ENCODE results near the gene FN1.

The FN1 gene

GRCh38 chr2:215429424-215429823 lies 6.4 kb downstream of the FN1 start:
- Histone ChIP-seq H3K4ac (ENCODE audit: low read depth, low read length) (no peak overlapping the region), H2BK120ac (ENCODE audit: low read depth, low read length) (no peak overlapping the region), H2BK15ac (replicated peaks; ENCODE audit: low read depth) (no peak overlapping the region), H3K4me1 (ENCODE audit: control insufficient read depth, low read depth, low read length) (no peaks in the 10 kb centered on the region), H3K4me2 (ENCODE audit: low read length) (no peak overlapping the region), H2AK5ac (ENCODE audit: low read length) (no peak overlapping the region), H3K27me3 (ENCODE audit: insufficient read depth, low read length, poor library complexity) (no peaks in the 10 kb centered on the region), H3K4me3 (ENCODE audit: low read length) (no peak overlapping the region), H4K5ac (ENCODE audit: low read length) (no peak overlapping the region), H3K79me2 (ENCODE audit: control insufficient read depth, insufficient read depth, low read length) (no peaks in the 10 kb centered on the region), H3K23ac (ENCODE audit: low read length) (no peak overlapping the region), H3K27ac (ENCODE audit: low read depth, low read length) (no peak overlapping the region), H3K56ac (ENCODE audit: low read length) (no peak overlapping the region), H3K79me1 (ENCODE audit: low read length) (no peaks in the 10 kb centered on the region), H3K36me3 (ENCODE audit: control insufficient read depth, insufficient read depth, low read length) (peaks cover 13% of the 10 kb centered on the region), H3K18ac (ENCODE audit: low read length) (no peak overlapping the region), H3K9ac (ENCODE audit: low read length) (no peak overlapping the region), H4K8ac (ENCODE audit: low read depth, low read length) (no peak overlapping the region), H2BK5ac (ENCODE audit: low read length) (no peak overlapping the region)
- no CpG with 5 or more reads among the region's 1 CpG for WGBS (ENCODE audit: extremely low coverage, insufficient coverage, low lambda C conversion rate)
- no peak for DNase-seq

DNA sequence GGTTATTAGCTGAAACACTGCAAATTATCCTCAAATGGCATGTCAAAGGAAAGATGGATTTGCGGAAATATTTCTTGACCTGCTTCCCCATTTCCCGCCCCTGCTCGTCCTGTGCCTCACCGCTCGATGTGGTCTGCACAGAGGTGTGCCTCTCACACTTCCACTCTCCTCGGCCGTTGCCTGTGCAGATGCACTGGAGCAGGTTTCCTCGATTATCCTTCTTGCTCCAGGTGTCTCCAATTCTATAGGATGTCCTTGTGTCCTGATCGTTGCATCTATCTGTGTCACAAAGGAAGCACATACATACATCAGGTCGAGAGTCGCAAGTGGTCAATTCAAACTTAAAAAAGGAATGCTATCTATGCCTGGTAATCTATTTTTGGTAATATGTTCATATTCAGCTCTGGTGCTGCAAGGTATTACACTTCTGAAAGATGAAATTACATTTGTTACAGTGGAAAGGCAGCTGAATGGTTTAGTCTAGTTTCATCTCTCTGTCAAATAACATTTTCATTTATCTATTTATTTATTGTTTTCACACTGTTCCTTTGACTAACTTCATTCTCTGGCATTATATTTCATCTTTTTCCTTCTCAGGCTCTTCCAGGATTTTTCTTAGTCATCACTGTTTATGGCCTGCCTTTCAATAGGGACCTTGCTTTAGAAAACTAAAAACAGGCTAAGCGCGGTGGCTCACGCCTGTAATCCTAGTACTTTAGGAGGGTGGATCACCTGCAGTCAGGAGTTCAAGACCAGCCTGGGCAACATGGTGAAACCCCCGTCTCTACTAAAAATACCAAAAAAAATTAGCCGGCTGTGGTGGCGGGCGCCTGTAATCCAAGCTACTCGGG lies 7.6 kb downstream of the FN1 start:
- H3K27ac ChIP-seq (ENCODE audit: low read depth, low read length), result no peak overlapping the region
- no peaks in the 10 kb centered on the region for H3K27me3 ChIP-seq (ENCODE audit: insufficient read depth, low read length, poor library complexity)
- WGBS (ENCODE audit: extremely low coverage, insufficient coverage, low lambda C conversion rate), result no CpG with 5 or more reads among the region's 19 CpGs
- peaks cover 20% of the 10 kb centered on the region for H3K36me3 ChIP-seq (ENCODE audit: control insufficient read depth, insufficient read depth, low read length)
- no peak overlapping the region for H2BK5ac ChIP-seq (ENCODE audit: low read length)
- no peak overlapping the region for H4K8ac ChIP-seq (ENCODE audit: low read depth, low read length)
- H2BK15ac ChIP-seq (replicated peaks; ENCODE audit: low read depth), result no peak overlapping the region
- H3K4me2 ChIP-seq (ENCODE audit: low read length), result no peak overlapping the region
- DNase-seq, result no peak
- no peak overlapping the region for H3K18ac ChIP-seq (ENCODE audit: low read length)
- H3K4ac ChIP-seq (ENCODE audit: low read depth, low read length), result no peak overlapping the region
- no peak overlapping the region for H3K4me3 ChIP-seq (ENCODE audit: low read length)
- H3K23ac ChIP-seq (ENCODE audit: low read length), result no peak overlapping the region
- no peaks in the 10 kb centered on the region for H3K79me2 ChIP-seq (ENCODE audit: control insufficient read depth, insufficient read depth, low read length)
- no peak overlapping the region for H2AK5ac ChIP-seq (ENCODE audit: low read length)
- no peaks in the 10 kb centered on the region for H3K79me1 ChIP-seq (ENCODE audit: low read length)
- H3K56ac ChIP-seq (ENCODE audit: low read length), result no peak overlapping the region
- H4K5ac ChIP-seq (ENCODE audit: low read length), result no peak overlapping the region
- H3K9ac ChIP-seq (ENCODE audit: low read length), result no peak overlapping the region
- no peak overlapping the region for H2BK120ac ChIP-seq (ENCODE audit: low read depth, low read length)
- no peaks in the 10 kb centered on the region for H3K4me1 ChIP-seq (ENCODE audit: control insufficient read depth, low read depth, low read length)

GRCh38 chr2:215427585-215427984 lies 8.3 kb downstream of the FN1 start:
- Histone ChIP-seq H3K36me3 (ENCODE audit: control insufficient read depth, insufficient read depth, low read length) (peaks cover 22% of the 10 kb centered on the region), H2BK5ac (ENCODE audit: low read length) (no peak overlapping the region)

GRCh38 chr2:215425021-215425782 lies 10.7 kb downstream of the FN1 start:
- no peak for DNase-seq
- Histone ChIP-seq H2BK15ac (replicated peaks; ENCODE audit: low read depth) (no peak overlapping the region), H4K5ac (ENCODE audit: low read length) (no peak overlapping the region), H3K4me3 (ENCODE audit: low read length) (no peak overlapping the region), H3K23ac (ENCODE audit: low read length) (no peak overlapping the region), H2BK120ac (ENCODE audit: low read depth, low read length) (no peak overlapping the region), H3K79me1 (ENCODE audit: low read length) (no peaks in the 10 kb centered on the region), H3K18ac (ENCODE audit: low read length) (no peak overlapping the region), H3K36me3 (ENCODE audit: control insufficient read depth, insufficient read depth, low read length) (peaks cover 22% of the 10 kb centered on the region), H4K8ac (ENCODE audit: low read depth, low read length) (no peak overlapping the region), H3K56ac (ENCODE audit: low read length) (no peak overlapping the region), H3K27ac (ENCODE audit: low read depth, low read length) (no peak overlapping the region), H2BK5ac (ENCODE audit: low read length) (no peak overlapping the region), H3K27me3 (ENCODE audit: insufficient read depth, low read length, poor library complexity) (no peaks in the 10 kb centered on the region), H3K4me2 (ENCODE audit: low read length) (no peak overlapping the region), H3K9ac (ENCODE audit: low read length) (no peak overlapping the region), H2AK5ac (ENCODE audit: low read length) (no peak overlapping the region), H3K4me1 (ENCODE audit: control insufficient read depth, low read depth, low read length) (no peaks in the 10 kb centered on the region), H3K79me2 (ENCODE audit: control insufficient read depth, insufficient read depth, low read length) (no peaks in the 10 kb centered on the region), H3K4ac (ENCODE audit: low read depth, low read length) (no peak overlapping the region)
- WGBS (ENCODE audit: extremely low coverage, insufficient coverage, low lambda C conversion rate), result no CpG with 5 or more reads among the region's 11 CpGs

More at GRCh38 chr2:215427585-215427984, 8.3 kb downstream of the FN1 start:
- Histone ChIP-seq H3K27me3 (ENCODE audit: insufficient read depth, low read length, poor library complexity) (no peaks in the 10 kb centered on the region), H3K9ac (ENCODE audit: low read length) (no peak overlapping the region), H3K79me2 (ENCODE audit: control insufficient read depth, insufficient read depth, low read length) (no peaks in the 10 kb centered on the region), H3K27ac (ENCODE audit: low read depth, low read length) (no peak overlapping the region), H3K4me1 (ENCODE audit: control insufficient read depth, low read depth, low read length) (no peaks in the 10 kb centered on the region), H3K4me3 (ENCODE audit: low read length) (no peak overlapping the region), H3K56ac (ENCODE audit: low read length) (no peak overlapping the region), H4K5ac (ENCODE audit: low read length) (no peak overlapping the region), H3K23ac (ENCODE audit: low read length) (no peak overlapping the region), H3K79me1 (ENCODE audit: low read length) (no peaks in the 10 kb centered on the region), H2AK5ac (ENCODE audit: low read length) (no peak overlapping the region), H3K4me2 (ENCODE audit: low read length) (no peak overlapping the region), H2BK15ac (replicated peaks; ENCODE audit: low read depth) (no peak overlapping the region), H4K8ac (ENCODE audit: low read depth, low read length) (no peak overlapping the region), H3K18ac (ENCODE audit: low read length) (no peak overlapping the region), H3K4ac (ENCODE audit: low read depth, low read length) (no peak overlapping the region), H2BK120ac (ENCODE audit: low read depth, low read length) (no peak overlapping the region)
- no CpG with 5 or more reads among the region's 5 CpGs for WGBS (ENCODE audit: extremely low coverage, insufficient coverage, low lambda C conversion rate)
- DNase-seq, result no peak

GRCh38 chr2:215423928-215424540 lies 11.8 kb downstream of the FN1 start:
- H3K9ac ChIP-seq (ENCODE audit: low read length), result no peak overlapping the region
- H2BK5ac ChIP-seq (ENCODE audit: low read length), result no peak overlapping the region
- no peaks in the 10 kb centered on the region for H3K79me1 ChIP-seq (ENCODE audit: low read length)
- no peak overlapping the region for H3K56ac ChIP-seq (ENCODE audit: low read length)
- H2BK120ac ChIP-seq (ENCODE audit: low read depth, low read length), result no peak overlapping the region
- H3K27me3 ChIP-seq (ENCODE audit: insufficient read depth, low read length, poor library complexity), result no peaks in the 10 kb centered on the region
- H3K4me1 ChIP-seq (ENCODE audit: control insufficient read depth, low read depth, low read length), result no peaks in the 10 kb centered on the region
- H3K4me2 ChIP-seq (ENCODE audit: low read length), result no peak overlapping the region
- WGBS (ENCODE audit: extremely low coverage, insufficient coverage, low lambda C conversion rate), result no CpG with 5 or more reads among the region's 12 CpGs
- no peak overlapping the region for H4K5ac ChIP-seq (ENCODE audit: low read length)
- H3K36me3 ChIP-seq (ENCODE audit: control insufficient read depth, insufficient read depth, low read length), result peaks cover 22% of the 10 kb centered on the region
- H3K23ac ChIP-seq (ENCODE audit: low read length), result no peak overlapping the region
- H2BK15ac ChIP-seq (replicated peaks; ENCODE audit: low read depth), result no peak overlapping the region
- no peaks in the 10 kb centered on the region for H3K79me2 ChIP-seq (ENCODE audit: control insufficient read depth, insufficient read depth, low read length)
- no peak overlapping the region for H3K27ac ChIP-seq (ENCODE audit: low read depth, low read length)
- no peak for DNase-seq
- no peak overlapping the region for H3K4ac ChIP-seq (ENCODE audit: low read depth, low read length)
- no peak overlapping the region for H3K4me3 ChIP-seq (ENCODE audit: low read length)
- H4K8ac ChIP-seq (ENCODE audit: low read depth, low read length), result no peak overlapping the region
- no peak overlapping the region for H2AK5ac ChIP-seq (ENCODE audit: low read length)
- no peak overlapping the region for H3K18ac ChIP-seq (ENCODE audit: low read length)
